GM18867 (cell line): ENCODE measurements around the gene EID3.

Source experiments
- ATAC-seq: cut with Tn5 transposase; IDR thresholded peaks from one replicate; pipeline ENCODE4 v1.9.1; 2021; ENCODE audit warnings: mild to moderate bottlenecking, moderate library complexity; ENCODE audit not compliant: unreplicated experiment

The EID3 gene

DNA sequence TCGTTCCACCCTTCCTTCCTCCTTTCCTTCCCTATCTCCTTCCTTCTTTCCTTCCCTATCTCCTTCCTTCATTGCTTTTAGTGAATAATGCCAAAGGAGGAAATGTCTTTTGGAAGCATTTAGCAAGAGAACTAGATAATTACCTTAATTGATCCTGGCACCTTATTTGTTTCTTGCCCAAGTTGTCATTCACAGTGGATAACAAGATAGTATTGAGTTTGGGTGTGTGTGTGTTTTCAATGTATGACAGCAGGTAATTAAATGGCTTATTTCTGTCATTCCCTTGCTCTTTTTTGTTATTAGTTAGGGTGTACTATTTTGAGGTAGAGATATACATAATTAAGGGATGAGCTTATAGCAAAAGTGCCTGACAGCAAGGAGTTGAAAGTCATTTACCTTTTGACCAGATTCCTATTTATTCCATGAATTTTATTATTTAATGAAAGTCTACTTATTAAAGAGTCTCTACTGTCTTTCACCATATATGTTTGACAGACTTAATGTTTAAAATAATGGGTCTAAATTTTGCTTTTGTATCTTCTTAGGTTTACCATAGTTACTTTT lies 30.2 kb downstream of the EID3 start:
- ATAC-seq, result no peak

DNA sequence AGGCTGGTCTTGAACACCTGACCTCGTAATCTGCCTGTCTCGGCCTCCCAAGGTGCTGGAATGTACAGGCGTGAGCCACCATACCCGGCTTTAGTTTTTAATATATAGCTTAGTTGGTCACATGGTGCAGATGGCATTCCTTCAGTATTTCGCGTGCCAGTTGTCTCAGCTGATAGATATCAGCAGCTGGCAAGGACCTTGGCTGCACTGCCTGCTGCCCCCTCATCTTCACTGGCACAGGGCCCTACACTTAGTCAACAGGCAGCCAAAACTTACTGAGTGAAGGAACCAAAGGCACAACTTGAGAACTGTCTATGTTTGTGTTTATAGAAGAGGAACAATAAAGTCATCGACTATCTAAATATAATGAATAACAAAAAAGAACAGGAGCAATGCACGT lies 31.0 kb downstream of the EID3 start:
- no peak for ATAC-seq

DNA sequence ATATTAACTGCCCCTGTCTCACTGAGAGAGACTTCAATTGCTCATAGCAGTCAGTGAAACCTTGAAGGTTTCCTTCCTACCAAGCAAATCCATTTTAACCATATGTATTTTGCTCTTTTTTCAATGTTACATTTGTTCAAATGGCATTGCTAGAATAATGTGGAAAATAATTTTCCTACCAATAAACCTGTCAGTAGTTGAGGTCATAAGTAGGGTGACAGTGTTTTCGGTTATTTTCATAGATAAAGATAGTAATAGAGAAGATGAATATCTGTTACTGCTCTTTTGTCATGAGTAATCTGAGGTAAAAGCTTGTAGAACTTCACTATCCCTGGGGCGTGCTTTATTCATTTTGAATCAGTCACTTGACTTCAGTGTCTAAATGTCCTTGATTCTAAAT lies 32.6 kb downstream of the EID3 start:
- ATAC-seq, result no peak

DNA sequence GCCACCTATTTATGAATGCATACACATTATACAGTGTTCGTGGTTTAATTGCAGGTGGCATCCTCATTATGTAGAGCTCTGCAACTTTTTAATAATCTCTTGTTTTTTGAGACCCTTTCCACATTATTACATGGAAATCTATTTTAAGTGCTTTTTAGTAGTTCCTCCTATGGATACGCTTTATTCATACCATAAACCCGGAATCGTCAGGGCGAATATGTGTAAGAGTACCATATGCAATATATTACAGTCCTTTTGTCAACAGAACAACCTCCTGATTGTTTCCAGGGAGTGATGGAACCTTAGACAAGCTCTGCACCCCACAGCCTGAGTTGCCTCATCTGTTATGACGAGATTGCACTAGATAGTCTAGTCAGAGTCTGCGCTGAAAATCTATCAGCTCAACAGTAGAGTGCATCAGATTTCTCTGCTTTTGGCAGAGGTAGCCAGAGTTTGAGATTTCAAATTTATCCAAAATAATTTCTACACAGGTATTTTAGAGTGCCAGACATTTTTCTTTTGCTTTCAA lies 33.6 kb downstream of the EID3 start:
- ATAC-seq, result no peak

GRCh38 chr12:104339663-104340062 lies 36.1 kb downstream of the EID3 start:
- no peak for ATAC-seq

DNA sequence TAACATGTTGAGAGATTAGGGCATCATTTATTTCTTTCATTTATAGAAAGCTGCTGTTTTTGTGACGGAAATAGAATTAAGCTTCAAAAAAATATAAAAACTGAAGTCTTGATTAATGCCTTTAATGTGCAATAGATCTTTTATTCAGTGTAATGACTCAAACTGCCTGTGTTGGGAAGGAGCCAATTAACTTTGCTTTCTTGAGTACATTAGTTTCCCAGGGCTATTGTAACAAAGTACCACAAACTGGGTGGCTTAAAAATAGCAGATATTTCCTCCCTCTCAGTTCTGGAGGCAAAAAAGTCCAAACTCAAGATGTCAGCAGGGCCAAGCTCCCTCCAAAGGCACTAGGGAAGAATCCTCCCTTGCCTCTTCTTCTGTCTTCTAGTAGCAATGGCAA lies 36.6 kb downstream of the EID3 start:
- ATAC-seq, result no peak

DNA sequence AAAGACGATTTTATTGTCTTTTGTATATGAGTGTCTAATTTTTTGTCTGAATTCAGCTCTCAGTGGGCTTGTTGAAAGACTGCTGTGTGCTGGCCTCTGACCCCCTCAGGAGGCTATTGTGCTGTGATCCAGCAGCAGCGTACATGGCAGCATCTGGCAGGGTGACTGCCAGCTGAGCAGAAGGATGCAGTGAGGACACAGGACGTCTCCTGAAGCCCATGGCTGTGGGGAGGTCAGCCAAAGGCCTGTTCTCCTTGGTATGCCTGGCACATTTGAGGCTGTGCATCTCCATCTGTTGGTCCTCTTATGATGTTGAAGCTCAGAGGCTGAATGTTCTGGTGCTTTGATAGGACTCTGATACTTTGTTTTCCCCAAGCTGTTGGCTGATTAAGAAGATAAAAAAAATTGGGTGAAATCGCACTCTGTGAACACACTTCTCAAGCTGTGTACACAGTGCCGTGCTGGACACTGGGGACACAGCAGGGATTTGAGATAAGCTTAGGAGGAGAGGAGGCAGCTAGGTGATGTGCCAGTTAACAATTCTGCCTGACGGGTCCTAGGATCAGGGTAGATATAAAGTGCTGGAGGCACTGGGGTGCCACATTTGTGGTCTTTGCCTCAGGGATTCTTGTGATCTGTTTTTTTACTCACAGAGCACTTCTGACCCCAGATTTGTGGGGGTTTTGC lies 37.5 kb downstream of the EID3 start:
- no peak for ATAC-seq

GRCh38 chr12:104342147-104342546 lies 38.6 kb downstream of the EID3 start:
- ATAC-seq, result no peak

DNA sequence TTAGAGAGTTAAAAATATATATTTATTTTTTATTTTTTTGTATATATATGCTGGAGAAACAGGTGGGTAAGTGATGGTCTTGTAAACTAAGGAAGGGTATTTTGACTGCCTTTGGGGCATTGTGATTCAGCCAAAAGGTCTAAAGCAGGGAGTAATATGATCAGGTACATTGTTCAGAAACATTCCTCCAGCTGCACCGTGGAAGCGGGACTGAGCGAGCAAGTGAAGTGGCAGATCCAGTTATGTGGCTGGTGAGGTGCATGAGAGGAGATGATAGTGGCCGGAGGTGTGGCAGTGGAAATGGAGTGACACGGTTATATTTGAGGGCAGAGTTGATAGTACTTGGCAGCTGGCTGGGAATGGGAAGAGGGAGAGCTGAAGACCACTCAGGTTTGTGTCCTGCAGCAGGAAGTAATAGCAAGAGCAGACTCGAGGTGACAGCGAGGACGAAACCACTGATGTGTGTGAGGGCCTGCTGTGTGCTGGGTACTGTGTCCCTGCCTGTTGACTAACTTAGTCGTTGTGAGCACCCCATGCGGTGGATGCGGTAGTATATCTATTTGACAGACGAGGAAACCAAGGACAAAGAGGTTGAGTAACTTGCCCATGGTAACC lies 39.2 kb downstream of the EID3 start:
- no peak for ATAC-seq

DNA sequence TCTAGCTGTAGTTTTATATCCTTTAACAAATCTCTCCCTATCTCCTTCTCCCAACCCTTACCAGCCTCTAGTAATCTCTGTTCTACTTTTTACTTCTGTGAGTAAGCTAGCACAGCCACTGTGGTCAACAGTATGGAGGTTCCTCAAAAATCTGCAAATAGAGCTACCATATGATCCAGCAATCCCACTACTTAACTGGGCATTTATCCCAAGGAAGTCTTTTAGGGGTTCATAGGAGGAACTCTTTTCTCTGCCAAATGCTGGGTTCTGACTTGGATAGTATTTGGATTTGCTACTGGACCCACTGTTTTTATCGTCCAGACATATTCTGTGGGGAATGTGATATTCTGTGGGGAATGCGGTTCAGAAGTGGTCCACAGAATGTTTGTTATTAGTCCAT lies 41.1 kb downstream of the EID3 start:
- ATAC-seq, result no peak

- no peak for ATAC-seq
Measured at GRCh38 chr12:104345234-104346066, 41.9 kb downstream of the EID3 start.

- ATAC-seq, result no peak
Measured at GRCh38 chr12:104347374-104348075, 44.0 kb downstream of the EID3 start.

GRCh38 chr12:104348283-104348993 lies 44.9 kb downstream of the EID3 start:
- ATAC-seq, result no peak

DNA sequence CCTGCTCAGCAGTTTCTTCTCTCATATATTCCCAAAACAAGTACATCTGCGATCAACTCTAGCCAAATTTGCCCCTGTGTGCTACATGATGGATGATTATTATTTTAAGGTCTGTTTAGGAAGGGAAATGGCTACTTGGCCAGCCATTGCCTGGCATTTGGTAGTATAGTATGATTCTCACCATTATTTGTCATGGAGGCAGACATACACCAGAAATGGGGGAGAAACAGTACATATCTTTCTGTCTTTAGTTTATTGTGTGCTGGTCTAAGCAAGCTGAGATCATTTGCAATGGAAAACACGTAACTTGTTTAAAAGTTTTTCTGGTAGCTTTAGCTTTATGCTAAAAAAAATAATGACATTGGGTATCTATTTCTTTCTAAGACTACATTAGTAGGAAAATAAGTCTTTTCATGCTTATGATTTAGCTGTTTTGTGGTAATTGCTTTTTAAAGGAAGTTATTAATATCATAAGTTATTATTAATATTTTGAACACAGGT lies 45.5 kb downstream of the EID3 start:
- ATAC-seq, result no peak

GRCh38 chr12:104350211-104351056 lies 46.9 kb downstream of the EID3 start:
- no peak for ATAC-seq

DNA sequence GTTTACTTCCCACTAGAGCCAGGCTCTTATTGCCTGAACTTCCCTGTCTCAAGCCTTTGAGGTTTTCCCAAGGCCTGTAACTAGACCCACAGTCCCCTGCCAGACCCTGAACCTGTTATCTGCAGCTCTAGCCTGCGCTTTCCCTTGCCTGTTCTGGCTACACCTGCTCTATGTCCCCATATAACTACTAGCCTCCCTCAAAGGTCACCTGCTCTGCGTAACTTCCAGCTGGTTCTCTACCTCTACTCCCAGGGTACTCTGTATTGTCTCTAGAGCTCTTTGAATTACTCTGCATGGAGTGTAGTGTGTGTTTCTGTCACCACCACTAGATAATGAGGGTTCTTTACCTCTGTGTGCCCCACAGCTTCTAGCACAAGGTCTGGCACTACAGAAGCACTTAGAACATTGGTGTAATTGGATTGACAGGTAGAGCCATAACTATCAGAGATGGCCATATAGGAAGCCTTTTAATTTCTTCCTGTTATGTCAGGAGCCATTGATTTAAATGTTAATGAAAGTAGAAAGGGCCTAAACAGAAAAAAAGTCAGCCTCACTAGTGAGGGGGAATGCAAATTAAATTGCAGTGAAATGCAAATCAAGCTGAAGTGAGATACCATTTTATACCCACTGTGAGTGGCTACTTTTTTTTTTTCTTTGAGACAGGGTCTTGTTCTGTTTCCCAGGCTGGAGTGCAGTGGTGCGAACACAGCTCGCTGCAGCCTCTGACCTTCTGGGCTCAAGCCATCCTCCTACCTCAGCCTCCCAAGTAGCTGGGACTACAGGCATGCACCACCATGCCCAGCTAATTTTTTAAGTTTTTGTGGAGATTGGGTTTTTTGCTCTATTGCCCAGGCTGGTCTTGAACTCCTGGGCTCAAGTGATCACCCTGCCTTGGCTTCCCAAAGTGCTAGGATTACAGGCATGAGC lies 47.8 kb downstream of the EID3 start:
- ATAC-seq, result no peak

GRCh38 chr12:104352106-104352713 lies 48.7 kb downstream of the EID3 start:
- ATAC-seq, result no peak
